Stimulated activated CD8-positive, alpha-beta memory T cell treated with anti-CD3 and anti-CD28 coated beads, Interleukin-7, amount 100 ng/mL, for 4 hours (primary cell): ENCODE results near the gene DMRT1.
"Not testable (repeated sequence)": the region's sequence is repeated elsewhere in the genome, so short reads cannot be mapped to it uniquely, and the experiment has no call there.

Experiments used
- DNase-seq, 2 donors: peaks; one replicate each; pipeline ENCODE4 v3.0.0-alpha.2; 2020; ENCODE audit warnings: low read depth in 2 of 2

Gene DMRT1

GRCh38 chr9:859251-859650, 17.8 kb downstream of the DMRT1 start:
- DNase-seq: no peak

GRCh38 chr9:860706-861105, 19.2 kb downstream of the DMRT1 start:
- DNase-seq: no peak

GRCh38 chr9:861525-861924, 20.0 kb downstream of the DMRT1 start:
- DNase-seq: not testable (repeated sequence)

DNA sequence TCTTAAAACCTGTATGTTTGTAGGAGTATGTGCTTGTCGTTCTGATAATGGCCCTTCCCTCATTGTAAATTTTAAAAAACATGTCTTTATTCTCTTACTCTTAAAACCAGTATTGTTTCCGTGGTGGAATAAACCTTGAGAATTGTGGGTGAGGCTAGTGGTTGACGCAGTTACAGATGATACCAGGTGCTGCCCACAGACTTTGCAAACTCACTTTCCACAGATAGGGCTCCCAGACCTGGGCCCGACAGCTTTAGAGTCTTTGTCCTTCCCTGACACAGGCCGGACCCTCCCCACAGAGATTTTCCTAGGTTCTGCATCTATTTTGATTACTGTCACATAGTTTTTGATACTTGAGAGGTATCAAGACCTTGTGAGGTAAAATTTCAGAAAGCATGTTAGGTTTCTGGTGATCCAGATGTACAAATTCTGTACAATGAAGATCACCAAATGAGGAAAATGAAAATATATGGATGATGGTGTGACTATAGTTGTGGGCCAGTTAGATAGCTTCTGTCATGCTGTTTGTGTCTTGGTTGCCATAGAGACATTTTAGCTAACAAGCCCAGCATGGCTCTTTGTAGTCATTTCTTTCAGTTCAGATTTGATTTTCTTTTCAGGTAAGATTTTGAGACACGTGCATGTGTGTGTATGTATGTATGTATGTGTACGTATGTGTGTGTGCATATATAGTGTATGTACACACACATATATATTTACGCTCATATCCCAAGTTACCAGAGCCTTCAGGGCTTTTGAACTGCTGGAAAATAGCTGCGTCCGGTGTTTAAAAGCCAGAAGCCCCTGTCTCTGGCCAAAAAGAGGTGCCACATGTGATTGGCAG, 33.8 kb downstream of the DMRT1 start:
- DNase-seq: no peak

DNA sequence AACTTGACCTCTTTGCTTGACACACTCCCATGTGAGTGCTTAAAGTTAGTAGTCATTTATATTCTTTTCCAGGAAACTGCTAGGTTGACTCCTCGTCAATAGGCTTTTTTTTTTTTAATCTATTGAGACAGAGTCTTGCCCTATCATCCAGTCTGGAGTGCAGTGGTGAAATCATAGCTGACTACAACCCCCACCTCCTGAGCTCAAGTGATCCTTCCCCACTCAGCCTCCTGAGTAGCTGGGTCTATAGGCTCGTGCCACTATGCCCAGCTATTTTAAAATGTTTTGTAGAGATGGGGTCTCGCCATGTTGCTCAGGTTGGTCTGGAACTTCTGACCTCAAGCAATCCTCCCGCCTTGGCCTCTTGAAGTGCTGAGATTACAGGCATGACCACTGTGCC, 34.9 kb downstream of the DMRT1 start:
- DNase-seq: no peak

GRCh38 chr9:878239-878638, 36.7 kb downstream of the DMRT1 start:
- no peak for DNase-seq

DNA sequence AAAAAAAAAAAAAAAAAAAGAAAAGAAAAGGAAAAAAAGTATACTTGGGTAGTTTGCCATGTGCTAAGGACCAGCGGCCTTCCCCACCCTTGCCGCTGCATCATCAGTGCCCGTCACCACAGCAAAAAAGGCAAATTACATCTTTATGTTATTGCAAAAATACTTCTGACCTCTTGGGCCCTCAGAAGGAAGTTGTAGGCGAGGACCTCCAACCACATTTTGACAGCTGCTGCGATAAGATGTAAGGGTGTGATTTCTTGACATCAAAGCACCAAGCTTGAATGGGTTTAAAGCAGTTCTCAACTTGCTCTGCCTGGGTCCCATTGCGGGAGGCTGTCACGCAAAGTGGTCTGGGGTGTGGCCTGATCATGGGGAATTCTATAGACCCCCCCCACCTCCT, 39.2 kb downstream of the DMRT1 start:
- peak in 1 of 2 donors; percentile 1 for DNase-seq

- no peak for DNase-seq
These were observed 41.0 kb downstream of the DMRT1 start for GRCh38 chr9:882416-882924.

- no peak for DNase-seq
These were observed 41.5 kb downstream of the DMRT1 start for GRCh38 chr9:883011-883410.

- DNase-seq: no peak
These were observed 45.4 kb downstream of the DMRT1 start for GRCh38 chr9:886886-887285.

GRCh38 chr9:892123-892522, 50.6 kb downstream of the DMRT1 start:
- no peak for DNase-seq

GRCh38 chr9:893115-893514, 51.6 kb downstream of the DMRT1 start:
- DNase-seq: no peak

DNA sequence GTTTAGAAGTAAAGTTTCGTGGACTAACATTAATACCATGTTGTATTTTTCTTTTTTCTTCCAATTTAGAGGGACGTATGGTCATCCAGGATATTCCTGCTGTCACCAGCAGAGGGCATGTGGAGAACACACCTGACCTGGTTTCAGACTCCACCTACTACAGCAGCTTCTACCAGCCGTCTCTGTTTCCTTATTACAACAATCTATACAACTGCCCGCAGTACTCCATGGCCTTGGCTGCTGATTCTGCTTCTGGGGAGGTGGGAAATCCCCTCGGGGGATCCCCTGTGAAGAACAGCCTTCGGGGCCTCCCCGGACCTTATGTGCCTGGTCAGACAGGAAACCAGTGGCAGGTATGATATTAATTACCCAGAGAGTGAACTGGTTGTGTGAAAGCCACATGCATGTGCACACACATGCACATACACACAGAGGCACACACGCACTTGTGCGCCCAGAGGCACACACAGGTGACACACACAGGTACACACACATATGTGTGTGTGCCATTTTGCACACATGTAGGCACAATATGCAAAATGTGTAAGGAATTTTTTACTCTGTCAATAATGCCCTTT, 52.4 kb downstream of the DMRT1 start:
- peak; percentile 8 to 12 for DNase-seq

DNA sequence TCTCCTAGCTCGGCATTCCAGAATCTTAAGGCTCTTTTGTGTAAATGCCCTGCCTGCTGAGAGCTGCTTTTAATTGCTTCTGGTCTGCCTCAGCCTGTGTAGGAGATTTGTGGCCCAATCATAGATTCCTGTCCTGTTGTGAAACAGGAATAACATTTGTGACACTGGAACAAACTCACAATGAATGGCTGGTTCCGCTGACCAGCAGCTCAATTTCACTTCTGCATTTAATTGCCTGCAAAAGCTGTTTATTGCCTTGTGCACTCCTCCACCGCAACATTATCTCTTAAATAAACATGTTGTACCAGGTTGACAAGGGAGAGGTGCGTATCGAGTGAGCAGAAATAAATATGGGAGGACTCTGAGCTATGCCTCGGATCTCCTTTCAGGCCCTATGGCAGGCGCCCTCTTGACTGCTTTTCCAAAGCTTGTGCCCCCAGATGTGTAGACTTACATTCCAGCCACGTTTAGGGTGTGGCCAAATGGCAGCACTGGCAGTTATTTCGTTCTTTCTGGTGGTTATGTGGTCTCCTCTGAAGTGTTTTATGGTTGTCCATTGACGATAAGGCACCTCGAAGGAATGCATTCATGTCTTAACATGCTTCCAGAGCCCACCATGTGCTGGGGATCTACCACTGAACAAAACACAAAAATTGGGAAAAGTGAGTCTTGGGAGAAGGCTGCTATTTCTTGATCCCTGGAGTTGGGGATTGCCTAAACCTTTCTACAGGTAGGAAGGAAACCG, 58.1 kb downstream of the DMRT1 start:
- no peak for DNase-seq

- no peak for DNase-seq
These were observed 62.4 kb downstream of the DMRT1 start for GRCh38 chr9:903886-904285.

GRCh38 chr9:905906-906305, 64.4 kb downstream of the DMRT1 start:
- no peak for DNase-seq

- no peak for DNase-seq
These were observed 67.2 kb downstream of the DMRT1 start for GRCh38 chr9:908536-909205.

DNA sequence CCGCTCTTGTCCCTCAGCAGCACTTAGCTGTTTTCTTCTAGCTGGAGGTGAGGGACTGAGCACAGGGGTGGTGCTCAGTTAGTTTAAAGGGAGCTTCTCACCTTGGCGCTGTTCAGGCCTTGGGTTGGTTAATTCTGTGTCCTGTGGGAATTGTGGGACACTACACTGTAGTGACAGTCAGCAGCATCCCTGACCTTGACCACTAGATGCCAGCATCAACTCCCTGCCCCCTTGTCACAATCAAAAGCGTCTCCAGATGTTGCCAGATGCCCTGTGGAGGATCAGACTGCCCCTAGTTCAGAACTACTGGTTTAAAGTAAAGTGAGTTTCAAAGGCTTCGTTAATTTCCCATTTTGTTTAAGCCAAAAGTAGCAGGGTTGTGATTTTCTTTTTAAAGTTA, 69.5 kb downstream of the DMRT1 start:
- DNase-seq: no peak

GRCh38 chr9:912776-913175, 71.3 kb downstream of the DMRT1 start:
- no peak for DNase-seq

GRCh38 chr9:913526-913925, 72.0 kb downstream of the DMRT1 start:
- not testable (repeated sequence) for DNase-seq

- DNase-seq: no peak
These were observed 76.2 kb downstream of the DMRT1 start for GRCh38 chr9:917730-918129.

GRCh38 chr9:920927-921326, 79.4 kb downstream of the DMRT1 start:
- no peak for DNase-seq
